ENCODE data around the gene SLC24A3. TPM values are rescaled to one million over a fixed set of nuclear protein-coding genes. Genes with fewer than 3 reads are reported as not detected.

The SLC24A3 gene
- total and polyA plus RNA-seq, 2 donors from 2014 or later: 0.86 to 5.2 TPM

DNA sequence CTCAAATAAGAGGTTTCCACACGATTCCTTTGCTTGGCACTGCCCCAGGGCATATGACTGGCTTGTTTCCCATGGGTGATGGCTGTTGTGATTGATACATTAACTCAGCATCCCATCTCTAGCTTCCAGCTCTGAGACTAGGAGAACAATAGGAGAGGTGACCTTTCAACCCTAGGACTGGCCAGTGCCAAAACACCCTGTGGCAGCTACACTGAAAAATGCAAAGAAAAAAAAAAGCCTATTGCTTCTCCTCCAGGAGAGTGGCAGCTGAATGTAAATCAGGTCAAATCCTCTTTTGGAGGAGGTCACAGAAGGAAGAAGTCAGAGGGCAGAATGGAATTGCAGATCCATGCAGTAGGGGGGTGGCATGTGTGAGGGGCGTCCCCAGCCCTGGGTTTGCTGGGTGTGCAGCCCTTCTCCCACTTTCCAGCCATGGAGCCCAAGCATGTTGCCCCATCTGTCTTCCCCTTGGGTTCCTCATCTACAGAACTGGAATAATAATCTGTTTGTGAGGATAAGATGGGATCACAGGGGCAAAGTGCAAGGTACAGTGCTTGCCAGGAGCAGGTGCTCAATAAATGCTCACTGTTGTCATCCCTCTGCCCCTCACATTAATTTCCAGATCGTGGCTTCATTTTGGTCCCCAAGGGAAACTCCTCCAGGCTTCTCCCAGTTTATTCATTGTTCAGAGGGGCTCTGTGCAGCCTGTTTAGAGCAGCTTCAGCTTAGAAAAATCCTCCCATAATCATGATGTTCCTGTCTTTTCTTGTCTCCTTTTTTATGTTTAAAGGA, 300.6 kb downstream of the SLC24A3 start:
- intact Hi-C loops (cut with DNase I): no loop called here
- no peak overlapping the region for H3K27ac ChIP-seq (ENCODE audit: low read depth in 2 of 2, low read length in 2 of 2)
- no peaks in the 10 kb centered on the region for H3K27me3 ChIP-seq (ENCODE audit: control insufficient read depth, insufficient read depth, low read length)
- no peaks in the 10 kb centered on the region for H3K9me3 ChIP-seq (ENCODE audit: control insufficient read depth in 2 of 3, insufficient read depth in 1 of 3, low read length in 3 of 3)
- H3K4me3 ChIP-seq (ENCODE audit: low read length in 3 of 3): no peak overlapping the region
- DNase-seq (no peak), FAIRE-seq (no peak)
- no peaks in the 10 kb centered on the region for H3K4me1 ChIP-seq (ENCODE audit: control insufficient read depth in 2 of 3, insufficient read depth in 2 of 3, low read depth in 1 of 3, low read length in 3 of 3)
- no peaks in the 10 kb centered on the region for H3K36me3 ChIP-seq (ENCODE audit: control insufficient read depth in 2 of 3, insufficient read depth in 3 of 3, low read length in 3 of 3)
- TF ChIP-seq, protein P1, sequence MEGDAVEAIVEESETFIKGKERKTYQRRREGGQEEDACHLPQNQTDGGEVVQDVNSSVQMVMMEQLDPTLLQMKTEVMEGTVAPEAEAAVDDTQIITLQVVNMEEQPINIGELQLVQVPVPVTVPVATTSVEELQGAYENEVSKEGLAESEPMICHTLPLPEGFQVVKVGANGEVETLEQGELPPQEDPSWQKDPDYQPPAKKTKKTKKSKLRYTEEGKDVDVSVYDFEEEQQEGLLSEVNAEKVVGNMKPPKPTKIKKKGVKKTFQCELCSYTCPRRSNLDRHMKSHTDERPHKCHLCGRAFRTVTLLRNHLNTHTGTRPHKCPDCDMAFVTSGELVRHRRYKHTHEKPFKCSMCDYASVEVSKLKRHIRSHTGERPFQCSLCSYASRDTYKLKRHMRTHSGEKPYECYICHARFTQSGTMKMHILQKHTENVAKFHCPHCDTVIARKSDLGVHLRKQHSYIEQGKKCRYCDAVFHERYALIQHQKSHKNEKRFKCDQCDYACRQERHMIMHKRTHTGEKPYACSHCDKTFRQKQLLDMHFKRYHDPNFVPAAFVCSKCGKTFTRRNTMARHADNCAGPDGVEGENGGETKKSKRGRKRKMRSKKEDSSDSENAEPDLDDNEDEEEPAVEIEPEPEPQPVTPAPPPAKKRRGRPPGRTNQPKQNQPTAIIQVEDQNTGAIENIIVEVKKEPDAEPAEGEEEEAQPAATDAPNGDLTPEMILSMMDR (IDR thresholded peaks at IDR 0.05; ENCODE audit: borderline replicate concordance, extremely low read depth, insufficient read depth): no peak
- H3K9ac ChIP-seq (ENCODE audit: low read length in 3 of 3): no peak overlapping the region

DNA sequence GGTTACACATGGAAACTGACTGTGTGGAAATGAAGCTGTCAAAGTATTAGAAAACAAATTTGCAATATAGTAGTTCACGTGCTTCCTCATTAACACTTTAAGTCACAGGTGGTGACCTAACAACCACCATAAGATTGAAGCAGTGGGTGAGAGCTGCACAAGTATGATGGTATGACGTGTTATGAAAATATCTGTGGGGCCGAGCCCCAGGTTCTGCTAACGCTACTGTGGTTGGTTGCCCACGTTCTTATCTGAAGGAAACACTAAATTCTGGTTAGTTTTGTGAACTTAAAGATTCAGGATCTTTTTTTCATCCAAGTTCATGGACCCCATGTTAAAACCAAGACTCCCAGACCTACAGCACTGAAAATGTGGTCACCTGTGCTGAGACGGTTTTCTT, 302.6 kb downstream of the SLC24A3 start:
- H3K4me3 ChIP-seq (ENCODE audit: low read length in 3 of 3): no peak overlapping the region
- H3K9ac ChIP-seq (ENCODE audit: low read length in 3 of 3): no peak overlapping the region
- H3K4me1 ChIP-seq (ENCODE audit: control insufficient read depth in 2 of 3, insufficient read depth in 2 of 3, low read depth in 1 of 3, low read length in 3 of 3): no peaks in the 10 kb centered on the region
- no peaks in the 10 kb centered on the region for H3K9me3 ChIP-seq (ENCODE audit: control insufficient read depth in 2 of 3, insufficient read depth in 1 of 3, low read length in 3 of 3)
- no peak overlapping the region for H3K27ac ChIP-seq (ENCODE audit: low read depth in 2 of 2, low read length in 2 of 2)
- TF ChIP-seq, protein P1 (IDR thresholded peaks at IDR 0.05; ENCODE audit: borderline replicate concordance, extremely low read depth, insufficient read depth): no peak
- FAIRE-seq (no peak), DNase-seq (no peak)
- intact Hi-C loops (cut with DNase I): no loop called here
- H3K27me3 ChIP-seq (ENCODE audit: control insufficient read depth, insufficient read depth, low read length): no peaks in the 10 kb centered on the region
- H3K36me3 ChIP-seq (ENCODE audit: control insufficient read depth in 2 of 3, insufficient read depth in 3 of 3, low read length in 3 of 3): no peaks in the 10 kb centered on the region

DNA sequence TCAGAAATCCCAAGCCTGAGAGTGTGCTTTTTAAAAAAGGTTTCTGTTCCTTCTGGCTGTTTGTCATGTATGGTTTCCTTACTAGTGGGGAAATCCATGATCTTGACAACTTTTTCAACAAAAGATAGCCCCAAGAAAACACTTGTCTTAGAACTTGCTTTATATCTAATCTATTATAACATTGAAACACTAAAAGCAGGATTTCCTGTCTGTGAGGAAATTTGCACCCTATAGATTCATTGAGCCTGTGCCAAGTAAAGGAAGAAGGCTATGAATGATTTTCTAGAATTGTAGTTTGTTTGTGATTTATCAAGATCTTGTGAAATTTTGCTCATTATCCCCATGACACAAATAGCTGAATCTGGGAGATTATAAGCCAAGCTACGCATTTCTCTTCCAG, 307.0 kb downstream of the SLC24A3 start:
- Histone ChIP-seq H3K9me3 (ENCODE audit: control insufficient read depth in 2 of 3, insufficient read depth in 1 of 3, low read length in 3 of 3) (no peaks in the 10 kb centered on the region), H3K4me1 (ENCODE audit: control insufficient read depth in 2 of 3, insufficient read depth in 2 of 3, low read depth in 1 of 3, low read length in 3 of 3) (no peaks in the 10 kb centered on the region), H3K36me3 (ENCODE audit: control insufficient read depth in 2 of 3, insufficient read depth in 3 of 3, low read length in 3 of 3) (no peaks in the 10 kb centered on the region), H3K27ac (ENCODE audit: low read depth in 2 of 2, low read length in 2 of 2) (no peak overlapping the region), H3K4me3 (ENCODE audit: low read length in 3 of 3) (no peak overlapping the region), H3K27me3 (ENCODE audit: control insufficient read depth, insufficient read depth, low read length) (no peaks in the 10 kb centered on the region), H3K9ac (ENCODE audit: low read length in 3 of 3) (no peak overlapping the region)
- intact Hi-C loops (cut with DNase I): no loop called here
- DNase-seq (no peak), FAIRE-seq (no peak)
- TF ChIP-seq, protein P1 (IDR thresholded peaks at IDR 0.05; ENCODE audit: borderline replicate concordance, extremely low read depth, insufficient read depth): no peak

Data from kidney (tissue), 14 donors.